K562 (cell line): ENCODE results near the gene C6orf62. TPM values are rescaled to one million over a fixed set of nuclear protein-coding genes. Genes with fewer than 3 reads are reported as not detected.

ENCODE experiments used
- ARID2 ChIP-seq: fragments of 450-650 bp; IDR thresholded peaks from 2 replicates; pipeline ENCODE4 v1.6.1; 2017; ENCODE audit warnings: antibody characterized with exemption, mild to moderate bottlenecking
- BRCA1 ChIP-seq, 2 experiments: fragments of 450-650 bp in 1 of 2; sonication (generic) in 1 of 2; formaldehyde crosslinking in 1 of 2; IDR thresholded peaks; 2 replicates each; pipeline versions ENCODE4 v1.5.0 to v1.6.1; 2017 to 2020; ENCODE audit warnings: mild to moderate bottlenecking in 1 of 2, missing genetic modification reagents in 1 of 2
- CREB3L1 ChIP-seq: fragments of 450-650 bp; IDR thresholded peaks from 2 replicates; pipeline ENCODE4 v1.6.1; 2014; ENCODE audit warnings: low read depth, mild to moderate bottlenecking, moderate library complexity, borderline replicate concordance
- MBD1 ChIP-seq: fragments of 250-450 bp; sonication (Bioruptor Pico); IDR thresholded peaks from 2 replicates; pipeline ENCODE4 v1.8.0; 2022; ENCODE audit warnings: inconsistent platforms
- NR2F6 ChIP-seq: fragments of 450-650 bp; formaldehyde crosslinking; IDR thresholded peaks from 2 replicates; pipeline ENCODE4 v1.4.0; 2020; ENCODE audit warnings: mild to moderate bottlenecking
- NRF1 ChIP-seq, 2 experiments: fragments of 450-650 bp; IDR thresholded peaks in 1 of 2; conservative IDR thresholded peaks in 1 of 2; 2 replicates each; pipeline ENCODE4 v1.6.1; 2014; ENCODE audit warnings: mild to moderate bottlenecking in 2 of 2
- POLR2AphosphoS5 ChIP-seq: IDR thresholded peaks from 2 replicates; pipeline ENCODE4 v1.6.1; 2011; ENCODE audit warnings: mild to moderate bottlenecking, low read depth, low read length, moderate library complexity; ENCODE audit not compliant: control insufficient read depth, insufficient read depth
- RBM15 ChIP-seq: fragments of 200-400 bp; formaldehyde crosslinking; IDR thresholded peaks from 2 replicates; pipeline ENCODE4 v1.6.1; 2018; ENCODE audit warnings: mild to moderate bottlenecking, low read length, moderate library complexity; ENCODE audit not compliant: insufficient read depth
- RFX1 ChIP-seq: fragments of 450-650 bp; IDR thresholded peaks from 2 replicates; pipeline ENCODE4 v1.6.1; 2016; ENCODE audit warnings: mild to moderate bottlenecking, moderate library complexity
- SMC3 ChIP-seq: conservative IDR thresholded peaks from 2 replicates; pipeline ENCODE4 v1.6.1; 2011; ENCODE audit warnings: low read depth, low read length, improper control_type of control experiment; ENCODE audit not compliant: insufficient read depth
- SP2 ChIP-seq: IDR thresholded peaks from 2 replicates; pipeline ENCODE4 v1.6.1; 2011; ENCODE audit warnings: mild to moderate bottlenecking, low read depth, low read length, moderate library complexity; ENCODE audit not compliant: poor library complexity, severe bottlenecking; ENCODE audit errors: extremely low read depth
- STAT6 ChIP-seq: sonication (generic); formaldehyde crosslinking; IDR thresholded peaks from 2 replicates; pipeline ENCODE4 v1.8.1; 2023; ENCODE audit warnings: mild to moderate bottlenecking, missing genetic modification reagents
- TAL1 ChIP-seq: fragments of 450-650 bp; IDR thresholded peaks from 2 replicates; pipeline ENCODE4 v1.6.1; 2016; ENCODE audit warnings: mild to moderate bottlenecking
- TGIF2 ChIP-seq: sonication (generic); formaldehyde crosslinking; IDR thresholded peaks from 2 replicates; pipeline ENCODE4 v1.8.1; 2022; ENCODE audit warnings: mild to moderate bottlenecking, missing genetic modification reagents, moderate library complexity
- ZBTB34 ChIP-seq: fragments of 250-450 bp; sonication (Bioruptor Pico); IDR thresholded peaks from 2 replicates; pipeline ENCODE4 v1.8.0; 2021; ENCODE audit warnings: mild to moderate bottlenecking, moderate library complexity
- ZC3H8 ChIP-seq: fragments of 450-650 bp; IDR thresholded peaks from 2 replicates; pipeline ENCODE4 v1.6.1; 2017
- ZFP1 ChIP-seq: fragments of 450-650 bp; formaldehyde crosslinking; IDR thresholded peaks from 2 replicates; pipeline ENCODE4 v1.4.0; 2020; ENCODE audit warnings: mild to moderate bottlenecking, mixed read lengths
- ZNF436 ChIP-seq: fragments of 250-450, 450-650 bp; sonication (Bioruptor Pico); formaldehyde crosslinking; IDR thresholded peaks from 2 replicates; pipeline ENCODE4 v1.7.0; 2020; ENCODE audit warnings: mild to moderate bottlenecking
- polyA plus RNA-seq, 8 experiments: library from polyadenylated mRNA; depleted of rRNA in 4 of 8; stranded (reverse) in 5 of 8; unstranded in 3 of 8; fragments of >200 nt; fragmentation: Nextera tagmentation in 2 of 8; fragmentation: Illumina TruSeq in 1 of 8; extraction: Ambion mirVana in 2 of 8; extraction: Trizol in 1 of 8; gene quantifications; 2 replicates each; pipeline versions ENCODE4 v1.2.1 to v1.2.3, GENCODE V29; 2011 to 2014; ENCODE audit warnings: inconsistent platforms in 1 of 8, missing spikeins in 1 of 8
- total RNA-seq, 7 experiments: library from RNA; depleted of rRNA in 6 of 7; stranded (reverse); fragments of >200 nt in 6 of 7; fragmentation: Illumina TruSeq in 2 of 7; extraction: Trizol in 2 of 7; gene quantifications; 2 replicates each; pipeline versions ENCODE4 v1.2.1 to v1.2.3, GENCODE V29; 2011 to 2021; ENCODE audit warnings: low replicate concordance in 1 of 7

Gene C6orf62
- total and polyA plus RNA-seq, 9 of the 15 experiments (the other 6 are each of a cell fraction or from before 2014, with no cell fraction given), result 48.5 to 579 (median 111) TPM

GRCh38 chr6:24666641-24667377 is 52.1 kb downstream of the C6orf62 start, which contains the start of the genes ACOT13 and TDP2 (continued):
- TF ChIP-seq CREB3L1, result peak; percentile 71
- TF ChIP-seq TAL1, result no peak
- TF ChIP-seq ZFP1 (CRISPR knock-in tag), result no peak
- peak; percentile 99 for TF ChIP-seq NRF1 (conservative IDR thresholded peaks at IDR 0.05 in 1 of 2, IDR thresholded peaks at IDR 0.05 in 1 of 2)
- no peak for TF ChIP-seq NR2F6
- no peak for TF ChIP-seq ZBTB34 (CRISPR knock-in tag)
- TF ChIP-seq ZNF436 (CRISPR knock-in tag), result no peak
- peak; percentile 75 for TF ChIP-seq POLR2AphosphoS5
- TF ChIP-seq RBM15, result no peak
- no peak; the same call in 1 of the 2 replicates for TF ChIP-seq STAT6 (CRISPR knock-in tag)
- TF ChIP-seq ZC3H8, result no peak
- TF ChIP-seq SMC3, result peak; percentile 33; the same call in 1 of the 2 replicates
- peak; percentile 57; the same call in 1 of the 2 replicates for TF ChIP-seq ARID2
- TF ChIP-seq SP2, result peak; percentile 18
- TF ChIP-seq RFX1, result no peak
- no peak for TF ChIP-seq MBD1
- TF ChIP-seq BRCA1 (IDR thresholded peaks at IDR 0.05), result no peak
- no peak for TF ChIP-seq BRCA1 (CRISPR knock-in tag; IDR thresholded peaks at IDR 0.05)
- no peak for TF ChIP-seq TGIF2 (CRISPR knock-in tag)
